ENCODE measurements around the gene ADARB2. TPM values are rescaled to one million over a fixed set of nuclear protein-coding genes. Genes with fewer than 3 reads are reported as not detected.
"Not testable (repeated sequence)": the region's sequence is repeated elsewhere in the genome, so short reads cannot be mapped to it uniquely, and the experiment has no call there.

ADARB2 gene
- total RNA-seq, 2 experiments from 2014 or later = not detected

DNA sequence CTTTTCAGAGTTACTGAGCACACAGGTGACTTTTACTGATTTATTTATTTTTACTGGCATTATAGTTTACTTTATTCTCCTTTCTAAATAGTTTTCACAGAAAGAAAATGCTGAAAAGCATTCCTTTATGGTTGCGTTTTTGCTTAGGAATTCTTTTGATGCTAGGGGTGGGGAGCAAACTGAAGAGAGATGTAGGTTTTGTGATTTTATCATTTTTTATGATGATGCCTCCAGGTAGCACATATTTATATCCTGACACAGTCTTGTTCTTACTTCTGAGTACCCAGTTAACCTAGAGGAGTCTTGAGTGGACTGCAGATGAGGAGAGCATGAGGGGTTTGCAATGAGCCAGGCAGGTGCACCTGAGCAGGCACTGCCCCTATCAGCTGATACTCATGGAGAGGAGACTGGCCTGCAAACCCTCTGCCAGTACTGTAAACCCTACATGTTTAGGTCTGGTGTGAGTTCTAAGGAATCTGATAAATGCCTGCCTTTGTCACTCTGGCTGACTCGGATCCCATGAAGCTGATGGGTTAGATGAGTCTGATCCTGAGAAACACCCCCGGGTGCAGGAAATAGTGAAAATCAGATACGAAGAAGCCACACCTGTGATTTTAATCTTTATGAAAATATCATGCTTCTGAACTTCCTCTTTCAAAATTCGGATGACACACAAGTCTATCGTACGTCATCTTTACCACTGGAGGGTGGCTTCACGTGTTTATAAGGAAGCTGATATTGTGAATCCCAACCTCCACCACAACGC lies 378.3 kb downstream of the ADARB2 start:
- H3K27ac Mint-ChIP-seq = no peak overlapping the region
- H3K27me3 Mint-ChIP-seq = peaks cover 46% of the 10 kb centered on the region
- H3K9me3 Mint-ChIP-seq = no peaks in the 10 kb centered on the region
- H3K4me3 Mint-ChIP-seq = no peak overlapping the region
- peaks cover 3% of the 10 kb centered on the region for H3K4me1 Mint-ChIP-seq
- DNase-seq = no peak
- no peaks in the 10 kb centered on the region for H3K36me3 Mint-ChIP-seq

DNA sequence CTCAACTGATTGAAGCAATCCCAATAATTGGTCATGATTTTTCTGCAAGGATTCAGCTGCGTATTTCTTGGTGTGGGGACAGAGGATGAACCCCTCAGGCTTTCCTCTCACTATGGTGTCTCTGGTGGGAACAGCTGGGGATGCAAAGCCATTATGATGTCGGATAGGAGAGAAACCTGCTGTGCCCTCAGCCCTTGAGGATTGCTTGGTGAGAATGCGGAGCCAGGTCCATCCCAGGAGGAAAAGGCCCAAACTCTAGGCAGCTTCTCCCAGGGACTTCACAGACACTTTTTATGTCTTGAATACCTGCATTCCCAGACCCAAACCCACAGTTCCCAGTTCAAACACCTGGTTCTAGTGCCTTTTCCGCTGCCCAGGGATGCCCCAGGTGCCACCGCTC lies 379.2 kb downstream of the ADARB2 start:
- H3K4me1 Mint-ChIP-seq = peaks cover 3% of the 10 kb centered on the region
- no peak for DNase-seq
- H3K9me3 Mint-ChIP-seq = no peaks in the 10 kb centered on the region
- H3K4me3 Mint-ChIP-seq = no peak overlapping the region
- no peak overlapping the region for H3K27ac Mint-ChIP-seq
- H3K27me3 Mint-ChIP-seq = peaks cover 46% of the 10 kb centered on the region
- no peaks in the 10 kb centered on the region for H3K36me3 Mint-ChIP-seq

DNA sequence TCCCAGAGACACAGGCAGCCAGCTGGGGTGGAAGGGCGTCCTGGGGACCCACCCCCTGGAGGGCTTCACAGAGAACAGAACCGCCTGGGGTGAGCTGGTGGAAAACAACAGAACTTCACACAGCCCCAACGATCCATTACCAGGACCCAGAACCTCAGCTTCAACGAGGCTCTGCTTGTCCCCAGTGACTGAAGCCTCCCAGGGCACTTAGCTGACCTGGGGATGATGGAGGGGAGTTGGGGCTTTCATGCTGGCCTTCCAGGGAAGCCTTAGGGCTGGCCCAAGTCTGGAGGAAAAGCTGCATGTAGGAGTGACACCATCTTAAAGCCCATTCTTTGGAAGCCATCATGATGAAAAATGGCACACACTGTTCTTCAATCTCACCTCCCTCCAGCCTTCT lies 381.0 kb downstream of the ADARB2 start:
- Mint-ChIP-seq H3K9me3 (no peaks in the 10 kb centered on the region), H3K36me3 (no peaks in the 10 kb centered on the region), H3K4me1 (peaks cover 3% of the 10 kb centered on the region), H3K4me3 (no peak overlapping the region), H3K27me3 (peaks cover 32% of the 10 kb centered on the region), H3K27ac (no peak overlapping the region)
- no peak for DNase-seq

DNA sequence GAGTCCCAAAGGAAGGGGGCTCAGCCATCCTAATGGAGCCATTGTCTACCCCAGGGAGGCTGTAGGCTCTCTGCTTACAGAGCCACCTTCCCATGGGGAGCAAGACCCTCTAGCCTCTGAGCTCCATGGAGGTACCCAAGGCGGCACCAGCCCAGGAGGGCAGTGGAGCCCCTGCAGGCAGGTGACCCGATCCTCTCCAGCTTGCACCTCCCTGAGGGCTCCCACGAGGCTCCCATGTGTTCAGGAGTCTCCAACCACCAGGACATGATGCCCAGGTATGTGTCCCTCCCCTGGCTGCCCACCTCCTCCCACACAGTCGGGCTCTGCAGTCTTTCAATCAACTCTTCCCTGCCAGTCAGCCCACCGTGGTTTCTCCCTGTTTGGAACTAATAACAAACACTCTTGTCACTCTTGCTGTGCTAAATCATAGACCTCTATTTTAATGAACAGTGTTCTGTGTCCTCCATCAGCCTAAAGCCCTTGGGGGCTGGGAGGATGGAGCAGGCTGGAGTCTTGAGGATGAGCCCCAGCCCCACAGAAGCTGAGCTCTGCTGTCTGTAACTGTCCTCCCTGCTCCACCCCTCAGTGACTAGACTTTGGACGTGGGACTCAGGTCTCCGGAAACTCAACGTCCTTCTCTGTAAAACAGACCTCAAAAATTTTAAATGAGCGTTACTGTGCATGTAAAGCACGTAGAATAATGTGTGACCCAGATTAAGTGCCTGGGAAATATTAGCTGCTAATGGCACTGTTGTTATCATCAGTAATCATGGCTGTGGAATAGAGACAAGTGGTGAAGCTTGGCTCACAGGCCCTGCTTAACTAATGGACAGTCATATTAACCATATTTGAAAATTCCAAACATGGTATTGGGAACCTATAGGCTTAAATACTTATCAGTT lies 382.3 kb downstream of the ADARB2 start:
- H3K9me3 Mint-ChIP-seq = no peaks in the 10 kb centered on the region
- peaks cover 24% of the 10 kb centered on the region for H3K27me3 Mint-ChIP-seq

DNA sequence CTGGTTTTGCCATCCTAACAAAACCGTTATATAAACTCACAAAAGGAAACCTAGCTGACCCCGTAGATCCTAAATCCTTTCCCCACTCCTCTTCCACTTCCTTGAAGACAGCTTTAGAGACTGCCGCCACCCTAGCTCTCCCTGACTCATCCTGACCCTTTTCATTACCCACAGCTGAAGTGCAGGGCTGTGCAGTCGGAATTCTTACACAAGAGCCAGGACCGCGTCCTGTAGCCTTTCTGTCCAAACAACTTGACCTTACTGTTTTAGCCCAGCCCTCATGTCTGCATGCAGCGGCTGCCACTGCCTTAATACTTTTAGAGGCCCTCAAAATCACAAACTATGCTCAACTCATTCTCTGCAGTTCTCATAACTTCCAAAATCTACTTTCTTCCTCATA lies 385.0 kb downstream of the ADARB2 start:
- not testable (repeated sequence) for H3K36me3 Mint-ChIP-seq, DNase-seq, H3K27ac Mint-ChIP-seq, H3K9me3 Mint-ChIP-seq, H3K4me3 Mint-ChIP-seq, H3K4me1 Mint-ChIP-seq
- H3K27me3 Mint-ChIP-seq = peaks cover 12% of the 10 kb centered on the region

More for the DNA sequence above, 382.3 kb downstream of the ADARB2 start:
- H3K27ac Mint-ChIP-seq = no peak overlapping the region
- peaks cover 3% of the 10 kb centered on the region for H3K4me1 Mint-ChIP-seq
- H3K4me3 Mint-ChIP-seq = no peak overlapping the region
- DNase-seq = no peak
- no peaks in the 10 kb centered on the region for H3K36me3 Mint-ChIP-seq

DNA sequence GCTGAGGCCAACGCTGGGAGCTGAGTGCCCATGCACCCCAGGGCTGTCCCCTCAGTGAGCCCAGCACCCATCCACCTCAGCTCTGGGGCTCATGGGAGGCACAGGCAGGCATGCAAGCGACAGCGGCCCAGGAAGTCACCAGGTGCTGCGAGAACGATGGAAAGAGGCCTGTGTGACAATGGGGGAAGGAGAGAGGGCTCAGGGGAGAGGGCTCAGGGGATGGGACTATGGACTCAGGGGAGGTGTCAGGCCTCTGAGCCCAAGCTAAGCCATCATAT lies 388.6 kb downstream of the ADARB2 start:
- Mint-ChIP-seq H3K4me3 (no peak overlapping the region), H3K9me3 (no peaks in the 10 kb centered on the region), H3K36me3 (no peaks in the 10 kb centered on the region), H3K27ac (no peak overlapping the region), H3K27me3 (peaks cover 8% of the 10 kb centered on the region), H3K4me1 (no peaks in the 10 kb centered on the region)
- no peak for DNase-seq

DNA sequence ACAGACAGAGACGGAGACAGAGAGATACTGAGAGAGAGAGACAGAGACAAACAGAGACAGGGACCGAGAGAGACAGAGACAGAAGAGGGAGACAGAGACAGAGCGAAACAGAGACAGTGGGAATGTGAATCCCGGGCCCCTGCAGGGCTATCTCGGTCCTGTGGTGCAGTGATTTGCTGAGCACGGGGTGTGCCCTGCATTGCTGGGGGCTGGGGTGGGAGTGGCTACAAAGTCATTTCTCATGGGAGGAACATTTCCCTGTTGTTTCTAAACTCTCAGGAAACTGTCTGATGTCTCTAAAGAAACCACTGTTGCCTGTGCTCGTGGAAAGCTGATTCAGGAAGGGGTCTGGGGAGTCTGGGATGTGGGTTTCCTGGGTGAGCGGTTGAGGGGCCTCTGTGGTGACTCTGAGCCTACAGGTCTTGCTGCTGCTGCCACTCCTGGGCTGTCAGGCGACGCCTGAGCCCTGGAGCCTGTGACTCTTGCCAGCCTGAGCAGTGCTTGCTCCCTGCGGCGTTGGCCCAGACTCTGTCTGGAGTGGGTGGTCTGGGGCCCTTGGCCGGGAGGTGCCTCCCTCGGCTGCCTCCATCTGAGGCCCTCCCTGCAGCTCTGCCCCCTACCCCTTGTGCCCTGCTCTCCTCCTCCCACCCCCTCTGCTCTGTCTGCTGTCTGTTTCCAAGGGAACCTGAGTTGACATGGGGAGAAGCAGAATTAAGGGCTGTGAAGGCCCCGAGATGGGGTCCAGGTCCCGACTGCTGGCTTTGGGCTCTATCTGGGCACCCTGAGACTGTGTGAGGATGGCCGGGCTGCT lies 389.2 kb downstream of the ADARB2 start:
- no peaks in the 10 kb centered on the region for H3K36me3 Mint-ChIP-seq
- H3K27me3 Mint-ChIP-seq = peaks cover 8% of the 10 kb centered on the region
- H3K27ac Mint-ChIP-seq = no peak overlapping the region
- H3K9me3 Mint-ChIP-seq = no peaks in the 10 kb centered on the region
- no peaks in the 10 kb centered on the region for H3K4me1 Mint-ChIP-seq
- no peak overlapping the region for H3K4me3 Mint-ChIP-seq
- no peak for DNase-seq

DNA sequence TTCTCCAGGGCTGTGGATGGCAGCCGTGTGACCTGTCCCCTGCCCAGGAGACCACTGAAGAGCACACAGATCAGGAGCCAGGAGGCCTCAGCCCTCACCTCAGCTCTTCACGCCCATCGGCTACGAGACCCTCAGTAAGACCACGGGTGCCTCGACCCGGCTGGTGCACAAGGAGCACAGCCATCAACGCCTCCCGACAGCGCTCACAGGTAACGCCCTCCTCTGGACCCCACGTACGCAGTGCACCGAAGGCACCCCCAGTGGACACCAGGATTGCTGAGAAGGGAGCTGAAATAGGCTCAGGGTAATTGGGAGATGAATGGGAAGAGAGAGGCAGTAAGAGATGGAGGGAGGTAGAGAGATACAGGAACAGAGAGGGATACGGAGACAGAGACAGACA lies 389.8 kb downstream of the ADARB2 start:
- H3K27me3 Mint-ChIP-seq = peaks cover 8% of the 10 kb centered on the region
- no peaks in the 10 kb centered on the region for H3K9me3 Mint-ChIP-seq
- no peak overlapping the region for H3K27ac Mint-ChIP-seq
- no peaks in the 10 kb centered on the region for H3K36me3 Mint-ChIP-seq
- H3K4me3 Mint-ChIP-seq = no peak overlapping the region
- no peak for DNase-seq
- no peaks in the 10 kb centered on the region for H3K4me1 Mint-ChIP-seq

DNA sequence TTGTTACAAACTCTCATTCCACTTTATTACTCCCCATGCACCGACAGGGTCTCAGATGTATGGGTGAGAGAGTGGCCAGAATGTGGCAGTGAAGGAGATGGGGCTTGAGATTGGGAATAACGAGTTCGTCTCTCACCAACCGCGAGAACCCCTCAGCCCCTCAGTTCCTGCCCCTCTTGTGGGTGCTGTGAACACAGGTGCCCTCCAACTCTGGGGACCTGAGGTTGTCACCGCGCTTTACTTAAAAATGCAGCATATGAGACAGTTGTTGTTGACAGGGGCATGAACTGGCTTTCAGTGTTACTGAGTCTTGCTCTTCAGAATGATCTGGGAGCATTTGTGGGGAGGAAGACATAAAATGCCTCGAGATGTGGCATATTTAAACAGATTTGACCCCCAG lies 391.1 kb downstream of the ADARB2 start:
- no peaks in the 10 kb centered on the region for H3K4me1 Mint-ChIP-seq
- no peak overlapping the region for H3K27ac Mint-ChIP-seq
- no peak overlapping the region for H3K4me3 Mint-ChIP-seq
- DNase-seq = no peak
- H3K27me3 Mint-ChIP-seq = peaks cover 8% of the 10 kb centered on the region
- H3K36me3 Mint-ChIP-seq = no peaks in the 10 kb centered on the region
- H3K9me3 Mint-ChIP-seq = no peaks in the 10 kb centered on the region

DNA sequence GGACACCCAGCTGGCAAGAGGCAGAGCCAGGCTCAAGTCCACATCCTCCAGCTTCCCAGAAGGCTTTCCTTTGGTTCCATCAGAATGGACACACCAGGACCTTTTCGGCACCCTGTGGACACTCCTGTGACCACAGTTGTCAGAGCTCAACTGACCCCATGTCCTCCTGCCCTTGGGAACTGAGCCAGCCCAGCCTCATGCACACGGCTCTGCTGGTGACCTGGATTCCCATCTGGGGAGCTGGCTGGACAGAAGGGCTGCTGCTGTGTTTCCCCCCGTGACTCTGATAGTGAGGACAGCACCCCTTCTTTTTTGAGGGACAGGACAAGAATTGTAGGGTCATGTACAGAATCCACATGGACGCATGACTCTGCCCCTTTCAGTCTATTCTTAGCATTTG lies 392.0 kb downstream of the ADARB2 start:
- Mint-ChIP-seq H3K27me3 (peaks cover 5% of the 10 kb centered on the region), H3K36me3 (no peaks in the 10 kb centered on the region), H3K4me3 (no peak overlapping the region), H3K27ac (no peak overlapping the region), H3K4me1 (no peaks in the 10 kb centered on the region), H3K9me3 (no peaks in the 10 kb centered on the region)
- DNase-seq = no peak

DNA sequence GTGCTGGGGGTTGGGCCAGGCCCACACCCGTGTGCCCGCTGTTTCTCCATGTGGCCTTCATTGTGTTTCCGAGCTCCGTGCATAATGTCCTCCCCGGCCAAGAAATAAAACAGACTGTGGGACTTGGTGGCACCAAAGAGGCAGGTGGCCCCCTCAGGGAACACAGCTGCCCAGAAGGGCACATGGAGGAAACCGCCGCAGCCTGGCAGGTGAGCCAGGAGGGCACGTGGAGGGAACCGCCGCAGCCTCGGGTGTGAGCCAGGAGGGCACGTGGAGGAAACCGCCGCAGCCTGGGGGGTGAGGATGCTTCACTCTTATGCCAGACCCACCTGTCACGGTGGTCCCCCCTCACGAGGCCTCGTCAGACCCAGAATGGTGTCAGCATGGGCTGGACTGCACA lies 392.5 kb downstream of the ADARB2 start:
- DNase-seq = no peak
- H3K27ac Mint-ChIP-seq = no peak overlapping the region
- no peak overlapping the region for H3K4me3 Mint-ChIP-seq
- H3K9me3 Mint-ChIP-seq = no peaks in the 10 kb centered on the region
- H3K27me3 Mint-ChIP-seq = peaks cover 1% of the 10 kb centered on the region
- H3K36me3 Mint-ChIP-seq = no peaks in the 10 kb centered on the region
- H3K4me1 Mint-ChIP-seq = no peaks in the 10 kb centered on the region

DNA sequence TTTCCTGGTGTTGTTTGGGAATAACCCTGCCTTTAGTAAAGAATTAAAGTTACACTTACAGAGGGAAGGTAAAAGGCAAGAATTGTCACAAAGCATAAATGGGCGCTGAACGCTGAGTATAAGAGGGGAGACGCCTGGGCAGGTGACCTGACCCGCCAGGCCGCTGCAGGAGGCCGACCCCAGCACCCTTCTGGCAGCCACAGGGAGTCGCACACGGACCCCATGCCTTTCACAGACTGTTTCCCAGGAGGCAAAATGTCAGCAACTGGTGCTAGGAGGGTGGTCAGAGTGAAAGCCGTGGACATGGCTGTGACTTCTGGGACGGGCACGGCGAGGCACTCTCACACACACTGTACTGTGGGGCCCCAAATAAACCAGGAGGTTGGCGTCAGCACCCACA lies 392.9 kb downstream of the ADARB2 start:
- Mint-ChIP-seq H3K27ac (no peak overlapping the region), H3K36me3 (no peaks in the 10 kb centered on the region), H3K9me3 (no peaks in the 10 kb centered on the region), H3K27me3 (no peaks in the 10 kb centered on the region), H3K4me1 (no peaks in the 10 kb centered on the region), H3K4me3 (no peak overlapping the region)
- no peak for DNase-seq

DNA sequence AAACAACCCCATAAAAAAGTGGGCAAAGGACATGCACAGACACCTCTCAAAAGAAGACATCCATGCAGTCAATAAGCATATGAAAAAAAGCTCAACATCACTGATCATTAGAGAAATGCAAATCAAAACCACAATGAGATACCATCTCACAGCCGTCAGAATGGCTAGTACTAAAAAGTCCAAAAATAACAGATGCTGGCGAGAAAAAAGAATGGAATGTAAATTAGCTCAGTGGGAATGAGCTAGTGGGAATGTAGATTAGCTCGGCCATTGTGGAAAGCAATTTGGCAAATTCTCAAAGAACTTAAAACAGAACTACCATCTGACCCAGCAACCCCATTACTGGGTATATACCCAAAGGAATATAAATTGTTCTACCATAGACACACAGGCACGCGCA lies 394.1 kb downstream of the ADARB2 start:
- no peaks in the 10 kb centered on the region for H3K36me3 Mint-ChIP-seq
- DNase-seq = no peak
- H3K4me1 Mint-ChIP-seq = no peaks in the 10 kb centered on the region
- no peak overlapping the region for H3K4me3 Mint-ChIP-seq
- no peaks in the 10 kb centered on the region for H3K9me3 Mint-ChIP-seq
- H3K27me3 Mint-ChIP-seq = no peaks in the 10 kb centered on the region
- H3K27ac Mint-ChIP-seq = no peak overlapping the region

DNA sequence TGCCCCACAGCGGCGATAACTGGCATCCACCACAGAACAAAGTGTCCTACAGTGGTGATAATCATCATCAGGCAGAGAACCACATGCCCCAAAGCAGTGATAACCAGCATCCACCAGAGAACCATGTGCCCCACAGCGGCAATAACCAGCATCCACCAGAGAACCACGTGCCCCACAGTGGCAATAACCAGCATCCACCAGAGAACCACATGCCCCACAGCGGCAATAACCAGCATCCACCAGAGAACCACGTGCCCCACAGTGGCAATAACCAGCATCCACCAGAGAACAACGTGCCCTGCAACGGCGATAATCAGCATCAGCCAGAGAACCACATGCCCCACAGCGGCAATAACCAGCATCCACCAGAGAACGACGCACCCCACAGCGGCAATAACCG lies 396.3 kb downstream of the ADARB2 start:
- not testable (repeated sequence) for H3K4me1 Mint-ChIP-seq, H3K4me3 Mint-ChIP-seq, H3K27me3 Mint-ChIP-seq, H3K27ac Mint-ChIP-seq, DNase-seq, H3K36me3 Mint-ChIP-seq, H3K9me3 Mint-ChIP-seq

DNA sequence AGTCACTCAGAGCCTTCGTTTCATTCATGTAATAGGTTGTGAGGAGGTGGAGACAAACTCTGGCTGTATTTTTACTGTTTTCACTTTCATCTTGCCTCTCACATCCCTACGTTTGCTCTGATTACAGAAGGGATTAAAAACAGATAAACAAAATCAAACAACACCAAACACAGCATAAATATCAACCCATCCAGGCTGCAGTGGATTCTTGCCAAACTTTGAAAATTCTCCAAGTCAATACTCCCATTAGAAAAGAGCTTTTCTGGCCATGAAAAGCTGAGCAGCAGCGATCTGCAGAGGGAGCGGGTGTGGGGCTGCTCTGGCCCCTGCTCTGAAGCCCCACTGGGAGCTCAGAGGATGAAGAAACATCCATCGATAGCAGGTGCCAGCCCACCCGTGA lies 397.9 kb downstream of the ADARB2 start:
- Mint-ChIP-seq H3K36me3 (no peaks in the 10 kb centered on the region), H3K4me1 (no peaks in the 10 kb centered on the region), H3K9me3 (no peaks in the 10 kb centered on the region), H3K27me3 (peaks cover 8% of the 10 kb centered on the region), H3K4me3 (no peak overlapping the region), H3K27ac (no peak overlapping the region)
- DNase-seq = no peak
